Colon (tissue), 2 donors: ENCODE results near the gene PRRT1.
"Not testable (repeated sequence)": the region's sequence is repeated elsewhere in the genome, so short reads cannot be mapped to it uniquely, and the experiment has no call there.

Source experiments
- FAIRE-seq: peaks from 2 replicates; lab custom pipeline; 2012; peaks lifted over from hg19 to GRCh38; lab: Jason Lieb, UNC
- donor health status: control.
- donor health status: control.

Gene PRRT1

DNA sequence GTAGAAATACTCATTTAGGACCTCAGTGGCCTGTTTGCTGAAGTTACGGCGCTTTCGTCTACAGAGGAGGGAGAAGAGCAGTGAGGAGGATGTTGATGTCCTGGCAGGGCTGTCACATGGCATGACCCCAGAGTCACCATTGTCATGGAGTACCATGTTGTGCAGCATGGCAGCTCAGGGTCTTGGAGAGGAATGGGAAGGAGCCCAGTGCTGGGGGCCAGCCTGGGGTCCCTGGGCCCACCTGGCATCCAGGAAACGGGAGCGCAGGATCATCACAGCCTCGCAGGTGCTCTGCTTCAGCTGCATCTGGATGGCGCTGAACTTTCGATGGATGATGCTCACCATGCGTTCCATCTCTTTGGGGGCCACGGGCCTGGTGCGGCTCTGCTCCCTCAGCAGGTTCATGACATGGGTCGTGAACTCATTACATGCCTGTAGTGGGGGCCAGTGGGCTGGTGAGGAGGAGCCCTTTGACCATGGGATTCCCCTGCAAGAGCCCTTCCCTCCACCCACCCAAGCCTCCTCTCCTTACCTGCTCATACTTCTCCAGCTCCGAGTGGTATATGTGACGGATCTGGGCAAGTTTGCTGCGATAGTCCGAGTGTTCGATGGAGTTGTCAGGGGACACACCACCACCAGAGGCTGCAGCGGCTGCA lies 36.1 kb upstream of the PRRT1 start:
- not testable (repeated sequence) for FAIRE-seq

DNA sequence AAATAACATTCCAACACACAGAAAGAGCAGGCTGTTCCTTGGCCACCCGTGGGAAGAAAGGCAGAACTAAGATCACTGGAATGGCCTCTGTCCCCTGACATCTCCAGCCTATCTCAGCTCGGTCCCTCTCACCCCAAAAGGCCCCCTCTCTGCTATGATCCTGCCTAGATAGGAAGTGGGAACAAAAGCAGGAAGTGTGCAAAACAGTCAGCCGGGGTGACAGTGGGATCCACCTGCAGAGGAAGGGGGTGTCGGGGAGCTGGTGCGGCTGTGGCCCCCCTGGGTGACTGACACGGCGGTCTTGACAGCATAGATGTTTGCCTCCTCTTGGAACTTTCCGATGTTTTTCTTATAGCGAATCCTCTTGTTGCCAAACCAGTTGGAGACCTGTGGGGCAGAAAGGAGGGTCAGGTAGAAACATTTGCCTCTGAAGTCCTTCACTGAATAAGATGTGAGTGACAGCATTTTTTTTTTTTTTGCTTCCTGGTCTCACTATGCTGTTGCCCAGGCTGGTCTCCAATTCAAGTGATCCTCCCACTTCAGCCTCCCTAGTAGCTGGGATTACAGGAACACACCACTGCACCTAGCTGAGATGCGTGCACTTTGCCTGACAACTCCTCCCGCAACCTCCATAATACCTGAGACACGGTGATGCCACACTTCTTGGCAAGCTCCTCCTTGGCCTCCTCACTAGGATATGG lies 35.4 kb upstream of the PRRT1 start:
- no peak for FAIRE-seq

DNA sequence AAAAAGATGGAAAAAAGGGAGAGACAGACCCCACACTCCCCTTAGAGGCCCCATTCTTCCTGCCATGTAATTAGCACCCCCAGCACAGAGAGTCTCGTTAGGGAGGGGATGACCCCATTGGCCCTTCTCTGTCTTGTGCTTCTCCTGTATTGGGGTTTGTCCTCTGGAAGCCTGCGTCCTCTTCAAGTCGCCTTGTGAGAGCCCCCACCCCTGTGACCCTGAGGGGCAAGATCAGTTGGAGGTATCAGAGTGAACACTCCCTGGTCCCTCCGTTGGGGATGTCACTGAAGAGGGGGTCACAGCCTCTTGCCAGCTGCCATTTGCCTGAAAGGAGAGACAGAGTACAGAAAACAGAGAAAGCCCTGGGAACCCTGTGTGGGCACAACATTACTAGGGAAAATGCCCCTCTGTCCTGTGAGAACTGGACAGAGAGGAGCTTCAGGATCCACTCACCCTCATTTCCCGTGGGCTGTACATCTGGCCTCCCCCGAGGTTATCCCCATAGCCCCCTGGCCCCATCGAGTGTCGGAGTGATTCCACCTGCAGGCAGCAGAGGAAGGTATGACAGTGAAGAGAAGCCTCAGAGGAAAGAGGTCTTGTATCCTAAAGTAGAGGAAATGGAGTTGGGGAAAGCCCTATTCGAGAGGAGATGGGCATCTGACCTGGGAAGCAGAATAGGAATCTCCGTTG lies 34.6 kb upstream of the PRRT1 start:
- FAIRE-seq: not testable (repeated sequence)

DNA sequence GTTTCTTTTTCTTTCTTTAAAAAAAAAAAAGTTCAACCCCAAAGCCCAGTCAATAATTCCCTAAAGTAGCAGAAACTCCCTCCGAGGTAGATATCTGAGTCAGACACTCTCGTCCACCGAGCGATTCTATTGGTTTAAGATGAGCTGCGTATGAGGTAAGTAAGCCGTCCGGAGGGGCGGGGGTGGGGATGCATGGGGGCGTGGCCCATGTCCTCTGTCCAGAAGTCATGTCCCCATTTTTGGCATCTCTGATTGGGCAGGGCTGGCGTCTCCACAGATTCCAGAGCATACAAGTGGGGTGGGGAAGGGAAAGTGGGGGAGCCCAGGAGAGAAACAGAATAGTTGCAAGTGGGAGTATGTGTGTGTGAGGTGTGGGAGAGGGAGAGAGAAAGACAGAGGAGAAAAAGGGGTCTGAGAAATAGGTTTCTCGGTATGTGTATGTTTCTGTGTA lies 34.0 kb upstream of the PRRT1 start:
- FAIRE-seq: not testable (repeated sequence)

DNA sequence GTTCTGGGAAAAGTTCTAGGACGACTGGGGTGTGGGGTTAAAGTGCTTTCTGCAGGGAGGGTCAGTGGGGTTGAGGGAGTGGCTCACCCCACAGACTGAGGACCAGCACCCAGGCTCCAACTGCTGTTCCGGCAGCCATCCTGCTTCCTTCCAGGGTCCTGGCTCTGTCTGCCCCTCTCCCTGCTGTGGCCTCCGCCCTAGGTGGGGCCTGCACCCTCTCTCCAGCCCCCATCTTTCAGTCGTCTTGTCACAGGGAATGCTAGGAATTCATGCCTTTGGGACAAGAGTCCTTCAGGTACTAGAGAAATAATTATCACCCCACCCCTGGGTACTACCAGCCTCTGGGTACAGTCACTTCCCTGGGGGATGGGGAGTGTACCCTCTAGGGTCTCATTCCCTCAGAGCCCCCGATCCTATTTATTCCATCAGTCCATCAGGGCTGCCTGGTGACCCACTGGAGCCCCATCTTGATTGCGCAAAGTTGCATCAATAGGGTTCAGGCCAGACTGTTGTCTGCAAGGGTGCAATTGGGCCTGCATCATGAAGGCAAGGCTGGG lies 32.4 kb upstream of the PRRT1 start, which contains the start of gene AGER:
Gene AGER (minus strand): TSS at position 170 of the 557 bp plus-strand sequence. CDS start 31 bp downstream, at position 139.
- no peak for FAIRE-seq

DNA sequence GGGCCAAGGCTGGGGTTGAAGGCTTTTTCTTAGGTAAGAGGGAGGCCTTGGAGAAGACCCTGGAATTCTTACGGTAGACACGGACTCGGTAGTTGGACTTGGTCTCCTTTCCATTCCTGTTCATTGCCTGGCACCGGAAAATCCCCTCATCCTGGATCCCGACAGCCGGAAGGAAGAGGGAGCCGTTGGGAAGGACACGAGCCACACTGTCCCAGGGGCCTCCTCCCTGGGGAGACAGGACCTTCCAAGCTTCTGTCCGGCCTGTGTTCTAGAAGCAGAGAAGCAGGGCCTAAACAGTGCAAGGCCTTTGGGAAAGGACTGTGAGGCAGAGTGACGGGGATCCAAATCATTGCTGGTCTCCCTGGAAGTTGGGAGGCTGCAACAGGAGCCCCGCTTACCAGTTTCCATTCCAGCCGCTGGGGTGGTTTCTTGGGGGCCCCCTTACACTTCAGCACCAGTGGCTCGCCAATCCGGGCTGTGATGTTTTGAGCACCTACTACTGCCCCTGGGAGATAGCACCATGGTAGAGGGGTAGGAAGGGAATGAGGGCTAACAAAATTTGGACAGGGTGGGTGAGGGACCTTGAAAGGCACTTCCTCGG lies 31.8 kb upstream of the PRRT1 start:
- FAIRE-seq: no peak

DNA sequence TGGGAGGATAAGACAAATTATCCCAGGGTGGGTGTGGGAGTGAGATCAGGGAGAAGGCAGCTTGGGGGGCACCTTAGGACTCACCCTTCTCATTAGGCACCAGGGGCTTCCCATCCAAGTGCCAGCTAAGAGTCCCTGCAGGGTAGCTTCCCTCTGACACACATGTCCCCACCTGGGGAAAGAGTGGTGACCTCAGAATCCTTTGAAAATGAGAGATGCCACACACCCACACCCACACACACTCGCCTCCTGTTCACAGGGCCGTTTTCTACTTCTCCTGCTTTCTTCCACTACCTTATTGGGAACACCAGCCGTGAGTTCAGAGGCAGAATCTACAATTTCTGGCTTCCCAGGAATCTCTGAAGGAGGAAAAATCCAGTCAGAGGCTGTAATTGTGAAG lies 31.3 kb upstream of the PRRT1 start:
- no peak for FAIRE-seq

DNA sequence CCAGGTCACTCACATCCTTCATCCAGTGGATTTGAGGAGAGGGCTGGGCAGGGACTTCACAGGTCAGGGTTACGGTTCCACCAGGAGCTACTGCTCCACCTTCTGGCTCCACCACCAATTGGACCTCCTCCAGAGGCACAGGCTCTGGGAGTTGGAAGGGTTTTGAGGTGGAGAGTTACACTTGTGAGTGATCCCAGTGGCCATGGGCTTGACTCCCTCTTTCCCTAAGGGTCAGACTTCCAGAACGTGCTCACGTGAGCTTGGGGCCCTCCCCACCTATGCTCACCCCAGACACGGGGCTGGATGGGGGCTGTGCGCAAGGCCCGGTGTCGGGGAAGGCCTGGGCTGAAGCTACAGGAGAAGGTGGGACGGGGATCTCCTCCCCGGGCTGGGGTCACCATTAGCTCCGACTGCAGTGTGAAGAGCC lies 30.8 kb upstream of the PRRT1 start:
- FAIRE-seq: no peak

DNA sequence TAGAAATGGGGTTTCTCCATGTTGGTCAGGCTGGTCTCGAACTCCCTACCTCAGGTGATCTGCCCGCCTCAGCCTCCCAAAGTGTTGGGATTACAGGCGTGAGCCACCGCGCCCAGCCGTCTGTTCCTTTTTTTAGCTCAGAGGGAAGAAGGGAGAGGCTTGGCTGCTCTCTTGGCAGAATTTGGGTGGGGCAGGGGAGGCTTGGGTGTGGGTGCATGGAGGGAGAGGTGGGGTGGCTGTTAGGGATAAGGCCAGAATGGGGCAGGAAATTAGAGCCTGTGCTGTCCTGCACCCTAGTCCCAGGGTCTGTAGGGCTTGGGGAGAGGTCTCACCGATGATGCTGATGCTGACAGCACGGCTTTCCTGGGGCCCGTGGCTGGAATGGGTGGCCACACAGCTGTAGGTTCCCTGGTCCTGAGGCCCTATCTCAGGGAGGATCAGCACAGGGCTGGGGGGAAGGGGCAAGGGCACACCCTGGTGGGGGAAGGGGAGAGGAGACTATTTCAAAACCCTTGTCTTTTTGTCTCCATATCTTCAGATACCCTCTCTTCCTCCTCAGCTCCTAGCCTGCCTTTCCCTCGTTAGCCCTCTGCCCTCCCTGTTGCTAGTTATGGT lies 30.3 kb upstream of the PRRT1 start:
- no peak for FAIRE-seq

DNA sequence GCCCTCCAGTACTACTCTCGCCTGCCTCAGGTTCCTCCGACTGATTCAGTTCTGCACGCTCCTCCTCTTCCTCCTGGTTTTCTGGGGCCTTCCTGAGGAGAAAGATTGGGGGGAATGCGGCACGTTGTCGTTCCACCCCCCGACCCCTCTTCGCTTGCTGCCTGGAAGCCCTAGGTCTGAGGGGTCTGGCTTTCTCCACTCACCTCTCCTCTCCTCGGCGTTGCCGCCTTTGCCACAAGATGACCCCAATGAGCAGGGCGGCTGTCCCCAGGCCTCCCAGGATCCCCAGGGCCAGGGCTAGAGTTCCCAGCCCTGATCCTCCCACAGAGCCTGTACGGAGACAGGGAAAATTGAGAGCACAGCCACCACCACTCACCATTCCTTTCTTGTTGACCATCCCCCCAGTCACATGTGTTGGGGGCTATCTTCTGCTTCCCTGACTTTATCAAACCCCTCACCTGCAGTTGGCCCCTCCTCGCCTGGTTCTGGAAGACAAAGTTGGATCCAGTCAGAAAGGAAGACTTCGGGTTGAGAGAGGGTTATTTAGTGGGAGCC lies 29.5 kb upstream of the PRRT1 start:
- FAIRE-seq: no peak

DNA sequence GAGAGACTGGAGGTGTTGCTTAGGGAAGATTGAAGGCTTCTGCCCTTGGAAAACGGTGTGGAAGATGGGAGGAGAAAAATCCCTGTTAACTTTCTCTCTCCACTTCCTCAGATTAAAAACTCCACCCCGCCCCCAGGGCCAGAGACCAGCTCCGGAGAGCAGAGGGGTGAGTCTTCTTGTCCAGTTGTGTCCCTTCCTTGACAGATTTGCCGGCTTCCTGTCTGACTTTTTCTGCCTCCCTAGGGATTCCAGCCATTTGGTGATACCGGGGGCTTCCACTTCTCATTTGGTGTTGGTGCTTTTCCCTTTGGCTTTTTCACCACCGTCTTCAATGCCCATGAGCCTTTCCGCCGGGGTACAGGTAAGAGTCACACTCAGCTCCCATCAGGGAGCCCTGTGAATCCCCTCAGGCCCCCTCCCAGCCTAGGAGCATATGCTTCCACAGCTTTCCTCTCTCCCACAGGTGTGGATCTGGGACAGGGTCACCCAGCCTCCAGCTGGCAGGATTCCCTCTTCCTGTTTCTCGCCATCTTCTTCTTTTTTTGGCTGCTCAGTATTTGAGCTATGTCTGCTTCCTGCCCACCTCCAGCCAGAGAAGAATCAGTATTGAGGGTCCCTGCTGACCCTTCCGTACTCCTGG lies 28.1 kb upstream of the PRRT1 start:
- FAIRE-seq: no peak

DNA sequence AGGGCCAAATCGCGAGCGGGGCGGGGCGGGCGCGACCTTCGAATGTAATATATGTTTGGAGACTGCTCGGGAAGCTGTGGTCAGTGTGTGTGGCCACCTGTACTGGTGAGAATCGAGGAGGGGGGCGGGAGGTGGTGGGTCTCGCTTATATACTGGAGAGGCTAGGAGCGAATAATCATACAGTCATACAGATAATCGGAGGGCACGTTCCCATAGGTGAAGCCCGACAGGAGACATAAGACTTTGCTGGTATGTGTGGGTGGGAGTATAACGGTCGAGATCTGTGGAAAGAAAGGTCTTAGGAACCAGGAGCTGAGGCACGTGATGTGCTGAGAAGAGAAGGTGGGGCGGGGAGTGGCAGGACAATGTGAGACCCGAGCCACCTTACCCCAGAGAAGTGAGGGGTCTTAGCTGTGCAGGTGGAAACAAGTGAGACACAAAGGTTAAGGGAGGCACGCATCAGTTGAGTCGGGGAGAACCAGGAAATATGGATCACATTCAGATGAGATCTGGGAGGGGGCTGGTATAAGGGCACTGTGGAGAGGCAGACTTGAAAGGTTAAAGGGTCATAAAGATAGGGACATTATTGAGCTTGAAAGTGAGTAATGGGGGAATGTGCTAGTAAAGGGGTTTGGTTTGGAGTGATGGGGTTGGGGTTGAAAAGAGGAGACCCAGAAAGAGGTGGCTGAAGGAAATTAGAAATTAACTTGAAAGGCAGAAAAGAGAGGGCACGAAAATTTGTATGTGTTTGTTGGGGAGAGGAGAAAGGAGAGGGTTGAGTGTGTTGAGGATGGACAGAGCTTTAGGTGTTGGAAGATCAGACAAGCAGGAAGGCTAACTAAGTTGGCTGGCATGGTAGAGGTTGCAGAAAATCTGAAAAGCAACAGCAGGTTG lies 27.1 kb upstream of the PRRT1 start:
- no peak for FAIRE-seq

DNA sequence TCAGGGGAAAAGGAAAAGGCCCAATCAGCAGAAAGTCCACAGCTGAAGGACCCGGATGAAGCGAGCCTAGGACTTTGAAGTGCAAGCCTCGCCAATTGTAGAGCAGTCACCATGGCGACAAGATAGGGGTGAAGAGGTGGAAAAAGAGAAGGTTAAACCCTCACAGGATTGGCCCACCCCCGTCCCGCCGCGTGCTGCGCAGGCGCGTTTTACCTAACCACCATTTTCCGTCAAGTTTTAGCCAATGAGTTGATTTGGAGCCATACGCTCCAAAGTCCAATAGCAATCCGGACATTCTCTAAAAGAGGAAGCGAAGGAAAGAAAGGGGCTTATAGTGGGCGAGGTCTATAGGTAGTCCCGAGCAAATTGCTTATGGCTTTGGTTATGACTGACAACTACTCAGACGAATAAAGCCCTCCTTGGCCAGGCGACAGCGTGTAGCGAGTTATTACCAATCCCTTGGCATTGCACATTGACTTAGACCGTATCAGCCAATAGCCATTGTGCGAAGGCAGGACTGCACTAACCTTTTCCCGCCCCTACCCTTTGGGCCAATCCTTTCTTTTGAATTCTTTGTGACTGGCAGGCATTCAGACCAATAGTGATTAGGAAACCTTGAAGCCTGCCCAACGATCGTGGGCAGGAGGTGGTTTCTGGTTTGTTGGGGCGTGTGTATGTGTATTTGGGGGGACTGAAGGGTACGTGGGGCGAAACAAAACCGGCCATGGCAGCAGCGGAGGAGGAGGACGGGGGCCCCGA lies 26.2 kb upstream of the PRRT1 start, which contains the start of gene RNF5:
Gene RNF5 (plus strand): TSS at position 618 of the 759 bp plus-strand sequence. CDS start 107 bp downstream, at position 725.
- FAIRE-seq: peak; percentile 95

DNA sequence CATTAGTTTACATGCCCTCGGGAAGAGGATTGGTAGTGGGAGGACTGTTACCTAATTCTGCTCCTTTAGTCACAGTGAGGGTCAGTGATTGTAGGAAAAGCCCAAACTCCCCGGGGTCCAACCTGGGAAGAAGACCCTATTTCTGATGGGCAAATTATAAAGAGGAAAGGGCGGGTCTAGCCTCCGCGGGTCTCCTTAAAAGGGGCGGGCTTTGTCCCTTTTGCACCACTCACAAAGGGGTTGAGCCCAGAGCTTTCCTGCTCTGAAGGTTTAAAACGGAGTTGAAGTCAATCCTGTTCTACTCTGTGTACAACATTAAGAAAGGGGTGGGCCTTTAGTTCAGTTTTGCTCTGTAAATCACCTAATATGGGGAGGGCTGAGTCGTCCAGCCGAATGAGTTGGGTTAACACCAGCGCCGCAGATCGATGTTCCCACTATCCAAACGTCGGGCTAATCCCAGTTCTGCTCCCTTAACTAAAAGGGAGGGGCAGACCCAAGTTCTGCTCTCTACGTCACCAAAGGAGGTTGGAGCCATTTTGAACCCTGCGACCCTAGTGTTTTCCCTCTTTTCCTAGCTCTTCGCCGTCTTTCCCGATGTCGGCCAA lies 25.5 kb upstream of the PRRT1 start:
- no peak for FAIRE-seq

DNA sequence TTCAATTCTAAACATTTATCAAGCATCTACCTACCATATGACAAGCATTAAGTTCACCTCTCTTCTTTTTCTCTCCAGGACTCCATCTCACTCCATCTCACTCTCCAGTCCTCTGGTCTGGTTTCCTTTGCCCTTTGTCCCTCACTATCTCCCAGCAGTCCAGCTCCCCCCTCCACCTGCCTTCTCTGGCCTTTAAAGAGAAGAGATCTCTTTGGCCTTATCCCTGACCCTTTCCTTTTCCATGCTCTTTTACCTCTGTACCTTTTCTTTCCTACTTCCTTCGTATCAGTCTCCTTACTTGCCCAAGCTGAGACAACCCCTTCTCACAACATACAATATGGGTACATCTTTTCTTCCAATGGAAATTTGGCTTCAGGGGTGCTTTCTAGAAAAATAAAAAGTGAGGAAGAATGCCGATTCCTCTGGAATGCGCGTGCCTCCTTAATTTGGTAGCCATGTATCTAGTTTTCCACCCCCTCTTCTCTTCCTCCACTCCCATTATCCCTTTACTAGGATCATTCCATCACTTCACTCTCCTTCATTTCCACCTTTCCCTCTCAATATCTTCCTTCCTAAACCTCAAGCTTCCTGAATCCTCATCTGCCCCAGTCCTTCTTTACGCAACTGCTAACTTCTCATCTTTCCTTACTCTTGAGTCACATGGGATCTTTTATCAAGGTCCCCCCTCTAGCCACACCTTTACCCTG lies 24.9 kb upstream of the PRRT1 start:
- no peak for FAIRE-seq

DNA sequence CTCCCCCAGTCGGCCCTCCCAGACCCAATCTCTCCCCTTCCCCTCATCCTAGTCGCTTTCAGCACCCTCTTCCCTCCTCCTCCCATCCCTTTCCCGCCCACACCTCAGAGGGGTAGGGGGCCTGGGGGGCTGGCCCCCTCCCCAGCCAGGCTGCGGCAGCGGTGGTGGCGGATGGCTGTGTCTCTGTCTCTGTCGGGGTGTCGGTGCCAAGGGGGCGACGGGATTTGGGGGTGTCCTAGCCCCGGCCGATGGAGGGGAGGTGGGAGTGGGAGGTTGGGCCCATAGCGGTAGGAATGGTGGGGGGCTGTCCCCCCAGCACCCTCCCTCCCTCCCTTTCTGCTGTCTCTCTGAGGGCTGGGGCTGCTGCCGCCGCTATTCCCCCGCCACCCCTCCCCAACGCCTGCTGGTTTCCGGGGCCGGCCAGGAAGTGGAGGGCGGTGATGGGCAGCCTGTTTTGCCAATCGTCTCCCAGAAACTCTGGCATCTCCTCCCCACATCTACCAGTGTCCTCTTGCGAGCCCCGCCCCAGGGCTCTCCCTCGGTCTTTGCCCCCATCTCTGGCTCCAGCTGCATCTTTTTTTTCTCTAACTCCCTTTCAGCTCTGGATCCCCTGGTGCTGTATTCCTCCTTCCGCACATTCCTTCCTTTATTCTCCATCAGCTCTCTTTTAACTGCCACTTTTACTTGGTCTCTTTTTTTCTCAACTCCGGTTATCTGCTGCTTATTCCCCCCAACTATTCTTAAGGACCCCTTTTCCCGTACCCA lies 24.2 kb upstream of the PRRT1 start, which contains the start of gene AGPAT1:
Gene AGPAT1 (minus strand): TSS at position 374 of the 765 bp plus-strand sequence. CDS start 4,588 bp downstream, outside the sequence.
- FAIRE-seq: no peak

DNA sequence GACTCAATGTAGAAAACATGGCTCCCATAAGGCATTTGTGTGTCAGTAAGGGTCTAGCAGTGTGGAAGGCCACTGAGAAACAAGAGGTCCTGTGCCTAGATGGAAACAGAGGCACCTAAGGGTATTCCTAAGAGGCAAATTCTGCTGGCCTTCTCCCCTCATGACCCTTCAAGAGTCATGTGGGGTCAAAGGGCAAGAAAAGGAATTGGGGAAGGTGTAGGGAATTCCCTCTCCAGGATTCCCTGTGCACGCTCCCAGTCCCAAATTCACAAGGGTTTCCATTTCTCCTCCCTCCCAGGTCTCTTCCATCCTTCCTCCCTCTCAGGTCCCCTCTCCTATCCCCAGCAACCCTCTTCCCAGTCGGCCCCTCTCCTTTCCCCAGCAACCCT lies 23.6 kb upstream of the PRRT1 start:
- FAIRE-seq: no peak
